Karpas-422 (cell line): ENCODE data around the gene IGFLR1. TPM values are rescaled to one million over a fixed set of nuclear protein-coding genes. Genes with fewer than 3 reads are reported as not detected.

Source experiments
- DNase-seq: peaks from one replicate; pipeline ENCODE4 v3.0.0-alpha.2; 2015
- H2AFZ ChIP-seq: fragments of 200-600 bp; sonication (generic); 2 replicates; pipeline ENCODE4 v1.6.1; 2014; ENCODE audit warnings: antibody characterized with exemption, low read length, mixed read lengths
- H3K27ac ChIP-seq: fragments of 200-600 bp; sonication (generic); 2 replicates; pipeline ENCODE4 v1.5.1; 2014; ENCODE audit warnings: mild to moderate bottlenecking, low read length, moderate library complexity
- H3K27me3 ChIP-seq: fragments of 200-600 bp; sonication (generic); 2 replicates; pipeline ENCODE4 v1.6.1; 2014; ENCODE audit warnings: low read length, mixed read lengths
- H3K36me3 ChIP-seq: fragments of 200-600 bp; sonication (generic); 2 replicates; pipeline ENCODE4 v1.6.1; 2014; ENCODE audit warnings: low read length, mixed read lengths; ENCODE audit not compliant: insufficient read depth
- H3K4me1 ChIP-seq: fragments of 200-600 bp; sonication (generic); 2 replicates; pipeline ENCODE4 v1.6.1; 2014; ENCODE audit warnings: mild to moderate bottlenecking, low read length, mixed read lengths
- H3K4me2 ChIP-seq: fragments of 200-600 bp; sonication (generic); 2 replicates; pipeline ENCODE4 v1.6.1; 2014; ENCODE audit warnings: low read length, low read depth, mild to moderate bottlenecking; ENCODE audit not compliant: poor library complexity, severe bottlenecking
- H3K4me3 ChIP-seq: fragments of 200-600 bp; sonication (generic); 2 replicates; pipeline ENCODE4 v1.5.1; 2014; ENCODE audit warnings: mild to moderate bottlenecking, antibody characterized with exemption, low read length, mixed read lengths
- H3K79me2 ChIP-seq: fragments of 200-600 bp; sonication (generic); 2 replicates; pipeline ENCODE4 v1.6.1; 2014; ENCODE audit warnings: mild to moderate bottlenecking, low read length, mixed read lengths
- H3K9ac ChIP-seq: fragments of 200-600 bp; sonication (generic); 2 replicates; pipeline ENCODE4 v1.6.0; 2014; ENCODE audit warnings: low read length
- H3K9me2 ChIP-seq: fragments of 200-600 bp; sonication (generic), shearing (Covaris generic); replicated peaks from 2 replicates; pipeline ENCODE4 v1.6.0; 2014; ENCODE audit warnings: mild to moderate bottlenecking, low read length, moderate library complexity; ENCODE audit not compliant: insufficient read depth
- H3K9me3 ChIP-seq: fragments of 300-700, 200-600 bp; sonication (generic); 2 replicates; pipeline ENCODE4 v1.6.1; 2014; ENCODE audit warnings: low read length, mixed read lengths
- H4K20me1 ChIP-seq: fragments of 200-600 bp; sonication (generic); 2 replicates; pipeline ENCODE4 v1.6.1; 2014; ENCODE audit warnings: mild to moderate bottlenecking, antibody characterized with exemption, low read length, low read depth; ENCODE audit not compliant: insufficient read depth
- total RNA-seq: library from RNA; depleted of rRNA; stranded (reverse); fragments of >200 nt; shearing (Covaris generic); gene quantifications from 2 replicates; pipeline ENCODE4 v1.2.3, GENCODE V29; 2014; ENCODE audit warnings: low replicate concordance

The IGFLR1 gene
- total RNA-seq, 1 experiment from 2014 or later = 1.5 TPM

- DNase-seq = peak; percentile 99
- Histone ChIP-seq H4K20me1 (no peaks in the 10 kb centered on the region), H3K9me2 (no peaks in the 10 kb centered on the region), H3K4me2 (peak within 1 kb of the TSS; percentile 95), H2AFZ (peak within 1 kb of the TSS; percentile 73), H3K9me3 (no peaks in the 10 kb centered on the region), H3K27me3 (no peaks in the 10 kb centered on the region), H3K79me2 (peaks cover 38% of the 10 kb centered on the region), H3K36me3 (no peaks in the 10 kb centered on the region), H3K27ac (no peak within 1 kb of the TSS), H3K4me3 (peak within 1 kb of the TSS; percentile 87), H3K4me1 (peaks cover 42% of the 10 kb centered on the region), H3K9ac (peak within 1 kb of the TSS; percentile 83)
Observed at GRCh38 chr19:35748106-35749020, 6.1 kb upstream of the IGFLR1 start, which contains the start of gene LIN37. Gene LIN37, plus strand, starts transcription at chr19:35748576. Its CDS starts 149 bp downstream, at chr19:35748725.

DNA sequence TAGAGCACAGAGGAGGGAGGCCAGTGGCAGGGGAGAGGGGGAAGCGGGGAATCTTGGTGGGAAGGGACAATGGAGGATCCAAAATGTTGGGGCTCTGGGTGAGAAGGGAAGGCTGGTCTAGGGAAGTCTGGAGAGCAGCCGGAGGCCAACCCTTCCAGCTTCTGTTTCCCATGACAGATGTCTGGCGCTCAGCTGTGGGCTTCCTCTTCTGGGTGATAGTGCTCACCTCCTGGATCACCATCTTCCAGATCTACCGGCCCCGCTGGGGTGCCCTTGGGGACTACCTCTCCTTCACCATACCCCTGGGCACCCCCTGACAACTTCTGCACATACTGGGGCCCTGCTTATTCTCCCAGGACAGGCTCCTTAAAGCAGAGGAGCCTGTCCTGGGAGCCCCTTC, 4.3 kb upstream of the IGFLR1 start:
- Histone ChIP-seq H3K79me2 (peaks cover 38% of the 10 kb centered on the region), H3K36me3 (no peaks in the 10 kb centered on the region), H3K9me2 (no peaks in the 10 kb centered on the region), H3K27ac (no peak overlapping the region), H3K4me1 (peaks cover 56% of the 10 kb centered on the region), H4K20me1 (no peaks in the 10 kb centered on the region), H3K9ac (peak overlapping the region; percentile 85), H3K4me2 (peak overlapping the region; percentile 98), H3K27me3 (no peaks in the 10 kb centered on the region), H3K9me3 (no peaks in the 10 kb centered on the region), H2AFZ (no peak overlapping the region), H3K4me3 (peak overlapping the region; percentile 84)
- DNase-seq = no peak

DNA sequence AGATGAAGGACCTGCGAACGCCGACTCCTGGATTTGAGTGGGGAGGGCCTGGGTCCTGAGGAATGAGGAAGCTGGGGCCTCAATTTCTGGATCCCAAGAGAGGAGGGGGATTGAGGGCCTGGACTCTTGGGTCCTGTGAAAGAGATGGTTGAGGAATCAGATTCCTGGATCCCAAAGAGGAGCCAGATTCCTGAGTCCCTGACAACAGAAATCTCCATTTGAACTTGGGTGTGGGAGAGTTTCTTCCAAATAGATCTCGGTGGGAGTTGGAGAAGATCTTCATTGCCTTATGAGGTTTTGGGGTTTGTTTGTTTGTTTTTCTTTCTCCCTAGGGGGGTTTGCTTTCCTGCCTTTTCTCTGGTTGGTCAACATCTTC, 3.8 kb upstream of the IGFLR1 start:
- Histone ChIP-seq H3K36me3 (no peaks in the 10 kb centered on the region), H3K79me2 (peaks cover 38% of the 10 kb centered on the region), H3K4me3 (peak overlapping the region; percentile 84), H3K4me1 (peaks cover 60% of the 10 kb centered on the region), H3K4me2 (peak overlapping the region; percentile 98), H2AFZ (no peak overlapping the region), H4K20me1 (no peaks in the 10 kb centered on the region), H3K9ac (peak overlapping the region; percentile 85), H3K9me3 (no peaks in the 10 kb centered on the region), H3K27me3 (no peaks in the 10 kb centered on the region), H3K27ac (no peak overlapping the region), H3K9me2 (no peaks in the 10 kb centered on the region)
- DNase-seq = no peak

- no peaks in the 10 kb centered on the region for H3K9me2 ChIP-seq
- H3K27me3 ChIP-seq = no peaks in the 10 kb centered on the region
- peaks cover 64% of the 10 kb centered on the region for H3K4me1 ChIP-seq
- H3K9me3 ChIP-seq = no peaks in the 10 kb centered on the region
- peak within 1 kb of the TSS; percentile 58; the same call in 1 of the 2 replicates for H2AFZ ChIP-seq
- peak; percentile 99 for DNase-seq
- H3K9ac ChIP-seq = peak within 1 kb of the TSS; percentile 86
- peak within 1 kb of the TSS; percentile 84 for H3K4me3 ChIP-seq
- peaks cover 38% of the 10 kb centered on the region for H3K79me2 ChIP-seq
- peak within 1 kb of the TSS; percentile 85 for H3K27ac ChIP-seq
- H3K4me2 ChIP-seq = peak within 1 kb of the TSS; percentile 98
- no peaks in the 10 kb centered on the region for H3K36me3 ChIP-seq
- no peaks in the 10 kb centered on the region for H4K20me1 ChIP-seq
Observed at GRCh38 chr19:35745328-35746086, 3.3 kb upstream of the IGFLR1 start, which contains the start of the genes PSENEN and U2AF1L4. Gene PSENEN, plus strand, starts transcription at chr19:35745651. Its CDS starts 280 bp downstream, at chr19:35745931. Gene U2AF1L4, minus strand, starts transcription at chr19:35745418. Its CDS starts 27 bp downstream, at chr19:35745391.

DNA sequence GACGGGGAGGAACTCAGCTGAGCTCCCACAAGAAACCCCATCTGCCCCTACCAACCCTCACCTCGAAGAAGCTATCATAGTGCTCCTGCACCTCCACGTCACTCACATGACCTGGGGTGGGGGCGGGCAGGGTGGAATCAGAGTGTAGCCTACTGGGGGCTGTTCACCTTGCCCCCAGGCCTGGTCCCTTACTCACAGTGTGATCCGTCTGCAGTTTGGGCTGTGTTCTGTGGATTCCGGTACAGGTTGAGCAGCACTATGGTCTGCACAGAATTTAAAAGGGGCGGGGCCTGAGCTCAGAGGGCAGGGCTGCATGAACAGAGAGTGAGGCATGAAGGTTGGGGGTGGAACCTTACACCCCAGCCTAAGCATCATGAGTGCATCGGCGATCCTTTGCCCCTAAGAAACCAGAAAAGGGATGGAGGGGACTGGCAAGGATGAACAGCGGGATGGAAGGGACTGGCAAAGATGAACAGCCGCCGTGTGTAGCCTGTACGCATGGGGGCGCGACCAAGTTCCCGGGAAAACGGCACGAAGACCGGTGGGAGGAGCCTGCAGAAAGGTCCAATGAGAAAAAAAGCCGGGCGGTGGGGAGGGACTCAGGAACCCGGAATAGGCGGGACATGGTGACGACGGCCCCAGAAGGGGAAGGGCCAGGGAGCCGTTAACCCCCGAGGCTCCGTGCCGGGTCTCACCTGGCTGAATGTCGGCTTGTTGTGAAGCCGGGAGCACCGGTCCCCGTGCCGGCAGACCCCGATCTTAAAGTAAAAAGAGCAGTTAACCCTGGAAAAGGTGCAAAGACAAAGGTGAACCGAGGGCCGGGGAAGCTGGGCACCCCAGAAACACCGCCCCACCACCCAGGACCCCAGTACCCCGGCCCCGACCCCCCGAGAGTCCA, 2.4 kb upstream of the IGFLR1 start:
- Histone ChIP-seq H3K27me3 (no peaks in the 10 kb centered on the region), H3K79me2 (peaks cover 29% of the 10 kb centered on the region), H2AFZ (peak overlapping the region; percentile 58; the same call in 1 of the 2 replicates), H3K36me3 (no peaks in the 10 kb centered on the region), H3K9me2 (no peaks in the 10 kb centered on the region), H3K9me3 (no peaks in the 10 kb centered on the region), H3K9ac (peak overlapping the region; percentile 86), H3K4me2 (peak overlapping the region; percentile 98), H3K4me1 (peaks cover 63% of the 10 kb centered on the region), H3K4me3 (peak overlapping the region; percentile 84), H4K20me1 (no peaks in the 10 kb centered on the region), H3K27ac (peak overlapping the region; percentile 85)
- DNase-seq = peak; percentile 98

DNA sequence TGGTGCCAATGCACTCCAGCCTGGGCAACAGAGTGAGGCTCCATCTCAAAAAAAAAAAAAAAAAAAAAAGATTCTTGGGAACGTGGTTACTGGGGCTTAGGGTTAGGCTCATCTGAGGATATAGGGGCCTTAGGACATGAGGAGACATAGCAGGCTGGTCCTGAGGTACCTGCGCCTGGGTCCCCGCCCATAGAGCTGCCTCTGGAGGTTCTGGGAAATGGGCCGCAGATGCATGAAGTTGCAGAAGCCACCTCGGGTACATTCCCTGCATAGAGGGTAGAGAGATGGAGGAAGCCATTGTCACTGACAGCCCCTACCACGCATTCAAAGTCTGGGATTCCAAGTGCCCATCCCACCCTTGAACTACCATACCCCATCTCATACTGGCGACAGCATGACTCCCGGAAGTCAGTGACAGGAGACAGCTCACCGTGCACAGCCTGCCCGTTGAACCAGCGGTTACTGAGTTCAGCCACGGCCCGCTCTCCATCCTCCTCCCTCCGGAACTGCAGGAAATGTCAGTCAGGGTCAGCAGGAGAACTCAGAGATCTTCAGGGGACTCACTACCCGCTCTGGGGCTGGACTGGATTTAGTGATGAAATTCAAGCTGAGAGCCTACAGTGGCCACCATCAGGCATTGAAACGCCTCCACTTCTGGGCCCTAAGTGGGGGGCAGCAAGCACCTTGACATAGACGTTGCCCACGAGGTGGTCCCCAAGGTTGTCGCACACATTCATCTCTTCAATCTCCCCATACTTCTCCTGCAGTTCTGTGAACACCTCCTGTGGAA, 1.6 kb upstream of the IGFLR1 start:
- peak overlapping the region; percentile 86 for H3K9ac ChIP-seq
- no peaks in the 10 kb centered on the region for H3K9me3 ChIP-seq

GRCh38 chr19:35741203-35741515, 1.1 kb downstream of the IGFLR1 start:
- Histone ChIP-seq H3K9me2 (no peaks in the 10 kb centered on the region), H4K20me1 (no peaks in the 10 kb centered on the region), H3K79me2 (peaks cover 12% of the 10 kb centered on the region), H3K36me3 (no peaks in the 10 kb centered on the region), H3K27me3 (no peaks in the 10 kb centered on the region), H3K4me2 (peak overlapping the region; percentile 94), H3K9me3 (no peaks in the 10 kb centered on the region), H3K4me3 (peak overlapping the region; percentile 90), H3K27ac (peak overlapping the region; percentile 74), H3K4me1 (peaks cover 42% of the 10 kb centered on the region), H3K9ac (peak overlapping the region; percentile 74), H2AFZ (no peak overlapping the region)
- no peak for DNase-seq

More for the DNA sequence above, 1.6 kb upstream of the IGFLR1 start:
- H3K9me2 ChIP-seq = no peaks in the 10 kb centered on the region
- peaks cover 59% of the 10 kb centered on the region for H3K4me1 ChIP-seq
- no peak overlapping the region for H2AFZ ChIP-seq
- H3K36me3 ChIP-seq = no peaks in the 10 kb centered on the region
- no peaks in the 10 kb centered on the region for H3K27me3 ChIP-seq
- H3K4me2 ChIP-seq = peak overlapping the region; percentile 98
- DNase-seq = no peak
- peak overlapping the region; percentile 84 for H3K4me3 ChIP-seq
- no peak overlapping the region for H3K27ac ChIP-seq
- H3K79me2 ChIP-seq = peaks cover 24% of the 10 kb centered on the region
- no peaks in the 10 kb centered on the region for H4K20me1 ChIP-seq
